ENCODE data around the gene FOS. TPM values are rescaled to one million over a fixed set of nuclear protein-coding genes. Genes with fewer than 3 reads are reported as not detected.

The FOS gene
- total and polyA plus RNA-seq, 9 donors = 142 to 1,403 (median 670) TPM

GRCh38 chr14:75289840-75290388 is 11.3 kb downstream of the FOS start:
- Histone ChIP-seq H3K9me3 (replicated peaks; ENCODE audit: control insufficient read depth, low read depth, low read length) (no peaks in the 10 kb centered on the region), H3K27me3 (ENCODE audit: control insufficient read depth, insufficient read depth, low read length) (no peaks in the 10 kb centered on the region), H3K27ac (ENCODE audit: low read length) (no peak overlapping the region), H3K4me3 (ENCODE audit: low read length) (no peak overlapping the region), H3K4me1 (ENCODE audit: control insufficient read depth, insufficient read depth, low read length) (peaks cover 18% of the 10 kb centered on the region), H3K36me3 (ENCODE audit: control insufficient read depth, insufficient read depth, low read length) (no peaks in the 10 kb centered on the region)
- no peak for DNase-seq
- WGBS (ENCODE audit: insufficient coverage) = 92% methylated on average over 2 of the region's 3 CpGs

GRCh38 chr14:75290851-75291250 is 12.2 kb downstream of the FOS start:
- Histone ChIP-seq H3K36me3 (ENCODE audit: control insufficient read depth, insufficient read depth, low read length) (no peaks in the 10 kb centered on the region), H3K27ac (ENCODE audit: low read length) (no peak overlapping the region), H3K4me1 (ENCODE audit: control insufficient read depth, insufficient read depth, low read length) (peaks cover 28% of the 10 kb centered on the region), H3K9me3 (replicated peaks; ENCODE audit: control insufficient read depth, low read depth, low read length) (no peaks in the 10 kb centered on the region), H3K27me3 (ENCODE audit: control insufficient read depth, insufficient read depth, low read length) (no peaks in the 10 kb centered on the region), H3K4me3 (ENCODE audit: low read length) (no peak overlapping the region)
- no CpG with 5 or more reads among the region's 3 CpGs for WGBS (ENCODE audit: insufficient coverage)
- DNase-seq = no peak

- DNase-seq = no peak
- no peaks in the 10 kb centered on the region for H3K27me3 ChIP-seq (ENCODE audit: control insufficient read depth, insufficient read depth, low read length)
- H3K36me3 ChIP-seq (ENCODE audit: control insufficient read depth, insufficient read depth, low read length) = no peaks in the 10 kb centered on the region
- H3K4me3 ChIP-seq (ENCODE audit: low read length) = no peak overlapping the region
- H3K4me1 ChIP-seq (ENCODE audit: control insufficient read depth, insufficient read depth, low read length) = peaks cover 31% of the 10 kb centered on the region
- H3K9me3 ChIP-seq (replicated peaks; ENCODE audit: control insufficient read depth, low read depth, low read length) = no peaks in the 10 kb centered on the region
- no peak overlapping the region for H3K27ac ChIP-seq (ENCODE audit: low read length)
- 50% methylated on average over 2 of the region's 5 CpGs for WGBS (ENCODE audit: insufficient coverage)
Measured at GRCh38 chr14:75291331-75291730, 12.7 kb downstream of the FOS start.

GRCh38 chr14:75292101-75292563 is 13.5 kb downstream of the FOS start:
- H3K27me3 ChIP-seq (ENCODE audit: control insufficient read depth, insufficient read depth, low read length) = no peaks in the 10 kb centered on the region
- DNase-seq = no peak
- 87% methylated on average over 6 of the region's 9 CpGs for WGBS (ENCODE audit: insufficient coverage)
- no peak overlapping the region for H3K4me3 ChIP-seq (ENCODE audit: low read length)
- no peak overlapping the region for H3K27ac ChIP-seq (ENCODE audit: low read length)
- H3K36me3 ChIP-seq (ENCODE audit: control insufficient read depth, insufficient read depth, low read length) = no peaks in the 10 kb centered on the region
- H3K4me1 ChIP-seq (ENCODE audit: control insufficient read depth, insufficient read depth, low read length) = peaks cover 32% of the 10 kb centered on the region
- no peaks in the 10 kb centered on the region for H3K9me3 ChIP-seq (replicated peaks; ENCODE audit: control insufficient read depth, low read depth, low read length)

GRCh38 chr14:75292886-75293285 is 14.3 kb downstream of the FOS start:
- H3K4me1 ChIP-seq (ENCODE audit: control insufficient read depth, insufficient read depth, low read length) = peaks cover 31% of the 10 kb centered on the region
- H3K4me3 ChIP-seq (ENCODE audit: low read length) = no peak overlapping the region
- peak overlapping the region; percentile 99 for H3K27ac ChIP-seq (ENCODE audit: low read length)
- no peaks in the 10 kb centered on the region for H3K9me3 ChIP-seq (replicated peaks; ENCODE audit: control insufficient read depth, low read depth, low read length)
- no CpG with 5 or more reads among the region's 7 CpGs for WGBS (ENCODE audit: insufficient coverage)
- no peaks in the 10 kb centered on the region for H3K36me3 ChIP-seq (ENCODE audit: control insufficient read depth, insufficient read depth, low read length)
- DNase-seq = no peak
- no peaks in the 10 kb centered on the region for H3K27me3 ChIP-seq (ENCODE audit: control insufficient read depth, insufficient read depth, low read length)

- no peaks in the 10 kb centered on the region for H3K36me3 ChIP-seq (ENCODE audit: control insufficient read depth, insufficient read depth, low read length)
- peak; percentile 99 for DNase-seq
- no peaks in the 10 kb centered on the region for H3K9me3 ChIP-seq (replicated peaks; ENCODE audit: control insufficient read depth, low read depth, low read length)
- H3K27me3 ChIP-seq (ENCODE audit: control insufficient read depth, insufficient read depth, low read length) = no peaks in the 10 kb centered on the region
- under 1% methylated on average over 44 of the region's 59 CpGs for WGBS (ENCODE audit: insufficient coverage)
- H3K4me1 ChIP-seq (ENCODE audit: control insufficient read depth, insufficient read depth, low read length) = peaks cover 33% of the 10 kb centered on the region
- peak overlapping the region; percentile 76 for H3K4me3 ChIP-seq (ENCODE audit: low read length)
- peak overlapping the region; percentile 99 for H3K27ac ChIP-seq (ENCODE audit: low read length)
Measured at GRCh38 chr14:75293920-75294648, 15.5 kb downstream of the FOS start.

- H3K9me3 ChIP-seq (replicated peaks; ENCODE audit: control insufficient read depth, low read depth, low read length) = no peaks in the 10 kb centered on the region
- H3K4me3 ChIP-seq (ENCODE audit: low read length) = peak overlapping the region; percentile 76
- peak overlapping the region; percentile 98 for H3K27ac ChIP-seq (ENCODE audit: low read length)
- DNase-seq = no peak
- WGBS (ENCODE audit: insufficient coverage) = 8% methylated on average over 2 of the region's 9 CpGs
- H3K36me3 ChIP-seq (ENCODE audit: control insufficient read depth, insufficient read depth, low read length) = no peaks in the 10 kb centered on the region
- peaks cover 33% of the 10 kb centered on the region for H3K4me1 ChIP-seq (ENCODE audit: control insufficient read depth, insufficient read depth, low read length)
- H3K27me3 ChIP-seq (ENCODE audit: control insufficient read depth, insufficient read depth, low read length) = no peaks in the 10 kb centered on the region
Measured at GRCh38 chr14:75294649-75295033, 16.0 kb downstream of the FOS start.

- Histone ChIP-seq H3K36me3 (ENCODE audit: control insufficient read depth, insufficient read depth, low read length) (no peaks in the 10 kb centered on the region), H3K27ac (ENCODE audit: low read length) (peak overlapping the region; percentile 98), H3K9me3 (replicated peaks; ENCODE audit: control insufficient read depth, low read depth, low read length) (no peaks in the 10 kb centered on the region), H3K27me3 (ENCODE audit: control insufficient read depth, insufficient read depth, low read length) (no peaks in the 10 kb centered on the region), H3K4me1 (ENCODE audit: control insufficient read depth, insufficient read depth, low read length) (peaks cover 33% of the 10 kb centered on the region), H3K4me3 (ENCODE audit: low read length) (peak overlapping the region; percentile 76)
- WGBS (ENCODE audit: insufficient coverage) = 6% methylated on average over 6 of the region's 18 CpGs
- peak; percentile 73 for DNase-seq
Measured at GRCh38 chr14:75295061-75295461, 16.4 kb downstream of the FOS start.

GRCh38 chr14:75295491-75296345 is 17.1 kb downstream of the FOS start:
- H3K27me3 ChIP-seq (ENCODE audit: control insufficient read depth, insufficient read depth, low read length) = no peaks in the 10 kb centered on the region
- H3K36me3 ChIP-seq (ENCODE audit: control insufficient read depth, insufficient read depth, low read length) = no peaks in the 10 kb centered on the region
- H3K4me1 ChIP-seq (ENCODE audit: control insufficient read depth, insufficient read depth, low read length) = peaks cover 33% of the 10 kb centered on the region
- DNase-seq = peak; percentile 88
- 15% methylated on average over 5 of the region's 19 CpGs for WGBS (ENCODE audit: insufficient coverage)
- H3K27ac ChIP-seq (ENCODE audit: low read length) = peak overlapping the region; percentile 98
- no peaks in the 10 kb centered on the region for H3K9me3 ChIP-seq (replicated peaks; ENCODE audit: control insufficient read depth, low read depth, low read length)
- peak overlapping the region; percentile 12 for H3K4me3 ChIP-seq (ENCODE audit: low read length)

- Histone ChIP-seq H3K27ac (ENCODE audit: low read length) (no peak overlapping the region), H3K36me3 (ENCODE audit: control insufficient read depth, insufficient read depth, low read length) (no peaks in the 10 kb centered on the region), H3K4me1 (ENCODE audit: control insufficient read depth, insufficient read depth, low read length) (peaks cover 33% of the 10 kb centered on the region), H3K4me3 (ENCODE audit: low read length) (no peak overlapping the region), H3K9me3 (replicated peaks; ENCODE audit: control insufficient read depth, low read depth, low read length) (no peaks in the 10 kb centered on the region), H3K27me3 (ENCODE audit: control insufficient read depth, insufficient read depth, low read length) (no peaks in the 10 kb centered on the region)
- 91% methylated on average over 4 of the region's 10 CpGs for WGBS (ENCODE audit: insufficient coverage)
- DNase-seq = no peak
Measured at GRCh38 chr14:75297411-75298040, 18.9 kb downstream of the FOS start.

Measured in muscle of leg (tissue), 11 donors.